OCI-M1 (cell line): ENCODE data around the gene HDAC4.

Source experiments
- DNase-seq: peaks from one replicate; lab custom pipeline; 2025; lab: John Stamatoyannopoulos, UW

Gene HDAC4

DNA sequence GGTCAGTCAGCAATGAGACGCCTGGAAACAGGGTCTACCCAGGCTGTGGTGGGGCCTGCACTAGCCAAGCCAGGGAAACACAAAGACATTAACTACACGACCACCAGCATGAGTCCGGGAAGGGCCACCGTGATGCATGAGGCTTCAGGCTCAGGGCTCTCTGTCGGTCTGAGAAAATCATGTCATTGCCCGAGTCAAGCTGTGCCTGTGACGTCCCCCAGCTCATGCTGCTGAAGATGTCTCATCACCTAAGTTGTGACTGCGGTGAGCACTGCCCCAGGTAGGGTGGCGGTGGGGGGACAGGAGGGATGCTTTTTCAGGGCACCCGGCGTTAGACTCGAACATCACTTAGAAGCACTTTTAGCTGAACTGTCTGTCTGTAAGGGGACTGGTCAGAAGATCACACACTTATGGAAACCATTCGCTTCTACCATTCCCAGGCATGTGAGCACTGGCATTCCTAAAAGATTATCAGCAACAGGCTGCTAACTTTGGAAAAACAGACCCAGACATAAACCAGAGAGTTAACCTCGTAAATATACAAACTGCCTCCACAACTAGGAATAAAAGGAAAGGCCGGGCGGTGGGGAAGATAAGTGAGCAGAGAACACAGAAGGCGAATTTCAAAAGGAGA, 234.5 kb downstream of the HDAC4 start:
- DNase-seq = no peak

DNA sequence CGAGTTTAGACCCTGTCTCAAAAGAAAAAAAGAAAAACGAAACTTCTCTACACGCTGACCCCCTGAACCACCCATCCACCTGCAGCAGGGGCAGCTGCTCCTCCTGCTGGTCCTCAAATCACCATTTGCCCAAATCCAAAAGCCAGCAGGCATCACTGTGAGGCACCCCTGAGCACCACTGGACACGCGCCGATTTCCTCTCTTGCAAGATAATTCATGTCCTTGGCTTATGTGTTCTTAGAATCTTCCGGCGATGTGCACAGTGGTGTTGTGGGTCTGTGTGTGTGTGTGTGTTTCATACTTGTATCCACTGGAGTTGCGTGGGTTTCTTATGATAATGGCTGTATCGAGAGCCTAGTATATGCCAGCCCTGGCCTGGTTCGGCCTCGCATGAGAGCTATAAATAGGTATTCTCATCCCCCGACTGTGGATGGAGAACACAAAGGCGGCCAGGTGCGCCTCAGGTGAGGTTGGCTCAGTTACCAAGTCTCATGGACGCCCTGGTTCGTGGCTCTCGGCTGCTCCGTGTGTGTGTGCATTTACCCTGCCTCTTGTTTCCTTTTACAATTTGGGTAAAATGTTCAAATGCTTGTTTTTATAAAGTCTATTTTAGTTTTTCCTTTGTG, 235.5 kb downstream of the HDAC4 start:
- no peak for DNase-seq

DNA sequence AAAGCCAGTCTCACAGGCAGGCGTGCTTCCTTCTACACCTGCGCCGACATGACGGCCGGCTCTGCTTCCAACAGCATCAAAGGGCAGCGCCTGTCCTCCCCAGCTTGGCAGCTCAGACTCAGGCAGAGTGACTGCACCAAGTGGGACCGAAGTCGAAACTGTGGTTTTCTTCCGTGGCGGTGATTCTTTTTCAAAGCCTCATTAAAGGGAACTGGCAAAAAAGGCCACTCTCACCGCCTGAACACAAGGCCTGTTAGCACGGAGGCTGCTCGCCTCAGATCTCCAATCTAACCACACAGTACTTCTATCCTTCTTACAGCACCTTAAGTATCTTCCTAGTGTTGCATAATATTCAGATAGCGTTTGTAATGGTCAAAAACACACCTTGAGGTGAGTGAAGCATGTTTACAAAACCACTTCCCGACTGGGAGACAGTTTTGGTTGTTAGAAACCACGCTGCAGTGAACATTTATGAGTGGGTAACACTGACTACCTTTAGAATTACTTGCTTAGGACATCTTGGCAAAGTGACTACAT, 236.4 kb downstream of the HDAC4 start:
- no peak for DNase-seq

DNA sequence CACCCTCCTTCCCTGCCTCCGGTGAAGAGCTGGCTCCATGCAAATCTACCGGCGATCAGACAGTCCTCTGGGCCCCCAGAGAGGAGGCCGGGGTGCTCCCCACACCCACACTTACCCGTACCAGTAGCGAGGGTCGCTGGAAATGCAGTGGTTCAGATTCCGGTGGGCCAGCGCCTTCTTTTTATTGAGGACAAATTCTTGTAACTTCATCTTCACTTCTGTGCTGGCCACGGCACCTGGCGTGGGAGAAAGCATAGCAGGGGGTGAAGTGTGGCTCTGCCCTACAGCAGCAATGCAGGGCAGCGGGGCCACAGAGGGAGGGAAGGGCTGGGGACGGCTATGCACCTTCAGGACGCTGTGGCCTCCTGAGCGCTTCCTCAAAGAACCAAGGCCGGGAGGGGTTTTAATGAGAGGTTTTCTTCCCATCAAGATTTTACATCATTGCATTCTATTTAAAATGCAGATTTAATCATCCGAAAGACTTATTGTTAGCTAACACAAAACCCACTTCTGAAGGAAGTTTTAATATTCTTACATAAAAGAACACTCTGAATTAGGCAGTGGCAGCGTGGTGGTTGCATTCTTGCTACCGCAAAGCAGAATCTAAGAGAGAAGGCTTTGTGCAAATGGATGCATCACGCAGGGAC, 237.0 kb downstream of the HDAC4 start:
- no peak for DNase-seq

DNA sequence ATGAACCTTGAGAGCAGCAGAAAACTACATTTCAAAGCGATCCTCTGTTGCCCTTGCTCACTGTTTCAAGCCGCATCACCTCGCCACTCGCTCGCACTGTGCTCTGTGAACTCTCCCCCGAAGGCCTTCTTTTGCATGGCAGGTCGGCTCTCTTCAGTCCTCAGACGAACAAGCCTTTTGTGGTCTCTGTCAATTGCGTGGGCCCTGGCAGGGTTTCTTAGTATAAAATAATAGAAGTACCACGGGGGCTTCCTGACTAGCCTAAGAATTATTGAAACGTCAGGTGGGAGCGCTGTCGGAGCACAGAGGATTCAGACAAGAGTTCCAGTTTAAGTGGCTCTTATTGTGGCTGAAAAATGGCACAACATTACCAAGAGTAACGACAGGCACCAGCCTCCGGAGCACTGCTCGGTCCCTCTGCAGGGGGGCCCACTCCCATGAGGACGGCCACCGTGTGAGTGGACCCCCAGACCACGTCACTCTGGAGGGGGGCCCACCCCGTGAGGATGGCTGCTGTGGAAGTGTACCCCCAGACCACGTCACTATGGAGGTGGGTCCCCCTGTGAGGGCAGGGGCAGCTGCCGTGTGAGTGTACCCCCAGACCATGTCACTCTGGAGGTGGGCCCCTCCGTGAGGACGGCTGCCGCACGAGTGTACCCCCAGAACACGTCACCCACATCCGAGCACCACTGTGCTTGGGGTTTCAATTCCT, 237.7 kb downstream of the HDAC4 start:
- DNase-seq = no peak

DNA sequence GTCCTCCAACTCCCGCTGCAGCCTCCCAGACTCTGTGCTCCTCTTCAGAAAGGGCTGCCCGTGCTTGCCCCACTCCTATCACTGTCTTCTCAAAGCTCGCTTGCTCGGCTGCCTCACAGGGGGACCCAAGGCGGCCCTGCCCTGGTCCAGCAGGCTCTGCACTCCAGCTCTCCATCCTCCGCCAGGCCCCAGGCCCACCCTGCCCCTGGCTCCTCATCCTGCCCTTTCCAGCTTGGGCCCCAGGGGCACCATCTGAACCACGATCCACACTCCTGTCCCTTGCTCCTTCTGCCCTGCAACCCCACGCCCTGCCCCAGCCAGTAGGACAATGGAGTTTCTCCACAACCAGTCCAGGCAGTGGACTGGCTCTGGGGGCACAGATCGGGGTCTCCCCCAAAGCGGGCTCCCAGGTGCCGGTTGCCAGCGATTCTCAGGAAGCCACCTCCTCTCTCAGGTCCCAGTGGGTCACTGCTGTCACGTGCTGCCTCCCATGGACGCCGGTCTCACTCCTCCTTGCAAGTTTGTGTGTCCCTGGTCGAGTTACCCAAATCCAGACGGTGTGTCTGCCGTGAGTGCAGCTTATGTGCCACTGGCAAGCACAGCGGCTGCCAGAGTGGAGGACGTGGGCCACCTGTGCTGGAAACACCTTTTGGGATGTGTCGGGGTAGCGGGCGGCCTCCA, 238.5 kb downstream of the HDAC4 start:
- DNase-seq = no peak

DNA sequence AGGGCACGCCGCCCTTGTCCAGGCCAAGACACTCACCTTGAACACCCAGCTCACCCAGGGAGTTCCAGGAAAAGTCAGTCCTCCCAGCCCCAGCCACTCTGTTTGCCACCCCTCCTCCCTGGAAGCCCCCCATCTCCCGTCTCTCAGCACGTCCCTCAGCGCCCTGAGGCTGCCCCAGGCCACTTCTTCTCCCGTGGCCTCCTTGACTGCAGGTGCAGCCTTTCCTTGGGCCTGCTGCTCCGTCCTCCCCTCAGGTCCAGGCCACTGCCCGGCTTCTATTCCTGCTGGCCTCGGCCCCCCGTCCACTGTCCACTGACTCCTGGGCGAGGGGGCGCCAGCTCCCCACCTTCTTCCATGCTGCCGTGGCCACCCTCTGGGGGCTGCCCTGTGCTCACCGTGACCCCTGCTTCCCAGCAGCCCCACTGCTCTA, 239.1 kb downstream of the HDAC4 start:
- DNase-seq = no peak

DNA sequence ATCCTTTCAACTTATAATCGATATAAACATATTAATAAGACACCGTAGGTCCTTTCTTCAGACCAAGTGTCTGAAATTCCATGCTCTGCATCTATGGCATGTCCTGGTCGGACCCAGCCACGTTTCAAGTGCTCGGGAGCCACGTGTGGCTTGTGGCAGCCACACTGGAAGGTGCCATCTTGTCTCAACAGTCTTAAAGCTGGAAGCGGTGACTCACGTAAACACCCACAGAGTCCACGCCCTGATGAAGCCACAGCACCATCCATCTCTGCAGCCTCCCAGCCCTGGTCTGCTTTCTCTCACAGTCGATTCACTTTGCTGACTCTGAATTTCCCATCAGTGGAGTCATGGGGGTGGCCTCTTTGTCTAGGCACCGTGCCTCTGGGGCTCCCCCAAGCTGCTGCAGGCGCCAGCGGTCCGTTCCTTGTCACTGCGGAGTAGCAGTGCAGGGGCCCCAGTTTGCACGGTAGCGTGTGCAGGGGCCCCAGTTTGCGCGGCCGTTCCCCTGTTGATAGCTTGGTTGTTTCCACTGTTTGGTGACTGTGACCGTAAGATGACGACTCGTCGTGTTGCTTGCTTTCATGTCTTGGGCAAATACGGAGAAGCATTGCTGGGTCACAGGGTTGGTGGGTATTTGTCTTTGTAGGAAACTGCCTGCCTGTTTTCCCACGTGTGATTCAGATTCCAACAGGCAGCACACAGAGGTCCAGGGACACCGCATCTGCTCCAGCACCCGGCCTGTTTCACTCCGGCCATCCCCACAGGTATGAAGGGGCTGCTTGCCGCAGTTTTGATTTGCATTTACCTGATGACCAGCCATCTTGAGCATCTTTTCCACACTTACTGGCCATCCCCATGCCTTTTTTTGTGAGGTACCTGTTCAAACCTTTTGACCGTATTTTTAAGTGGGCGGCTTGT, 240.3 kb downstream of the HDAC4 start:
- no peak for DNase-seq

DNA sequence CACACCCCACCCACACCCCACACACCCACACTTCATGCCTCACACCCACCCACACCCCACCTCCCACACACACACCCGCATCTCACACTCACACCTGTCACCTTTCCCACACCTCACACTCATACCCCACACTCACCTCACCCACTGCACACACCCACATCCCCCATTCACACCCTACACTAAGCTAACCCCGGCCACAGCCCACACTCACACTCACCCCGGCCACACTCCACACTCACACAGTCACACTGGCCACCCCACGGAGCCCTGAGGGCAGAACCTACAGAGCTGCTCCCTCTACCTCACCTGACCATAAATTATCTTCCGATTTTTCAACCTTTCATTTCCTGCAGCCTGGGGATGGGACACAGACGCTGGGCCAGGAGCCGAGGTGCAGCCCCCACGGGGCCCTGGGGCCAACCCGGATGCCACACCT, 241.3 kb downstream of the HDAC4 start:
- no peak for DNase-seq

DNA sequence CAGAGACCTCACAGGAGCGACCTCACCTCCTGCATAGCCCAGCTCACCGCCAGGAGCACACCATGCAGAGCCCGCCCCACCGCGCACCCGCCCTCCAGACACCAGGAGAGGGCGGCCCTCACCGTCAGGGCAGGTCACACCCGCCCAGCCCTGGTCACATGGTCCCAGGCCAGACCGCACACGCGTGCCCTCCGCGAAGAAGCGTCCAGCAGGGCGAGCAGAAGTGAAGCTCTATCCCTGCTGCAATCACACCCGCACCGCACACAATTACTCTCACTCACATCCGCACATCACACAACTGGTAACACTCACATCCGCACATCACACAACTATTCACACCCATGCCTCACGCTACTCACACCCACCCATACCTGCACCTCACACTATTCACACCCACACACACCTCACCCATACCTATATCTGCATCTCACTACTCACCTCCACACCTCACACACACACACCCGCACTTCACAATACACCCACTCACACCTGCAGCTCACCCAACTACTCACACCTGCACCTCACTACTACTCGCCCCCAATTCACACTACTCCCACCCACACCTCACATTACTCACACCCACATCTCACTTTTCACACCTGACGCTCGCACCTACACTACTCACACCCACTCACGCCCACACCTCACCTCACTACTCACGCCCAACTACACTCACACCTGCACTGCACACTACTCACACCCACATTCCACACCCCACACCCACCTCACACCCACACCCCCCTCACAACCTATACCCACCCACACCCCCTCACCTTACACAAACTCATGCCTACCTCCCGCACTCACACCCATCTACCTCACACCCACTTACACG, 242.0 kb downstream of the HDAC4 start:
- no peak for DNase-seq

DNA sequence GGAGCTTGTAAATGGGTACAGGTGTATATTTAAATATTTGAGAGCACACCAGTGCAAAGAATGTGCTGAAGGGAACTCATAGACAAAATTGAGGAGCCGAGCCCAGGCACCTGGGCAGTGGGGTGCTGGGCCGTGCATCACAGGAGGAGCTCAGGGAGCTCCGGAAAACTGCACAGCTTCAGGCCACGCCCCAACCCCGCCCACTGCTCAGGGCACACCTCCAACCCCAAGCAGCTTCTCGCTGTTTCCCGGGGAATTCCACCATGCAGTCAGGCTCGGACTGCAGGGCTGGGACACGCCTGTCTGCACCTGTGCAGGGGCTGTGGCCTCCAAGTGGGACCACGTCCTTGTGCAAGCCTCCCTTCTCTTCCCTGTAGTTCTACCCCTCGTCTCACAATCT, 243.0 kb downstream of the HDAC4 start:
- no peak for DNase-seq

DNA sequence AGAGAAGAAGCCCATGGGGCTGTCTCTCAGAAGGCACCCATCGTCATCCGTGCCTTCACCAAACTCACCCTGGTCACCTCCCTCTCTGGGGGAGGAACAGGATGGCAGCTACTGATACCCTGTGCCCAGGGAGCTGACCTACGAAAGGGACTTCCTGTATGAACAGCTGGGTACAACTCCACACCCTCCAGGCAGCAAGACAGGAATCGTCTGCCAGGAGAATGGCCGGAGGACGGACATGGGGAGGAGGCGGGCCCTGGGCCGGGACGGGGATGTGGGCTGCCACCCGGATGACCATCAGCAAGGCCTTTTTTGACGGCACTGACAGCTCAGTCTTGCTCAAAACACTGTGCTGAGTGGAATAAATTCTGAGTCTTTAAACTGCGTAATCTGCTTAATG, 243.6 kb downstream of the HDAC4 start:
- no peak for DNase-seq

DNA sequence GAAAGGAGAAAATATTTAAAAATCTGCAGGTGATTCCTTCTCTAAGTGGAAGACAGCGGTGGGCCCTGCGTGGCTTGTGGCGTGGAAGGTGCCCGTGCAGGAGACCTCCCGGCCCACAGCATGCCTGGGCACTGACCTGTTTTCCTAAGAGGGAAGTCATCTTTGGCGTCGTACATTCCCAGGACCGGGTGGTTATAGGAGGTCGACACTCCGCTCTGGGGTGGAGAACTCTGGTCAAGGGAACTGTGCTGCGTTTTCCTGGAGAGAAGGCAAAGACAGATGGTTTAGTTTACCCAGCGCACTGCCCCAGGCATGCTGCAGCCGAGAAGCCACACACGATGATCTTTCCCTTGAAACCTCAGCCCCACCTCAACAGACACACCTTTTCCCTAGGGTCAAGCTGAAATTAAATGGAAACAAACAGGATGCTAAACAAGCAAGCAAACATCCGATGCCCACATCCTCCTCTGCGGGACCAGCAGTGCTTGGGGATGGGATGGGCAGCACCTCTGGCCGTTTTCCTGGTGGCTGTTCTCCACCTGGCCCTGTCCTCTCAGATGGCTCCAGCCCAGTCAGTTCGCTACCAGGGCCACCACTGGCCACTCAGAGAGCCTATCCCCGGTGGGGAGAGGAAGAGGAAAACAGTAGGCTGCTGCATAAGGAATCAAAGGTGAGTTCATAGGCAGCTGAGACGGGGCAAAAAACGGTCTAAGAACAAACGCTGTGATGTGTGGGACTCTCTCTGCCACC, 244.1 kb downstream of the HDAC4 start:
- no peak for DNase-seq

DNA sequence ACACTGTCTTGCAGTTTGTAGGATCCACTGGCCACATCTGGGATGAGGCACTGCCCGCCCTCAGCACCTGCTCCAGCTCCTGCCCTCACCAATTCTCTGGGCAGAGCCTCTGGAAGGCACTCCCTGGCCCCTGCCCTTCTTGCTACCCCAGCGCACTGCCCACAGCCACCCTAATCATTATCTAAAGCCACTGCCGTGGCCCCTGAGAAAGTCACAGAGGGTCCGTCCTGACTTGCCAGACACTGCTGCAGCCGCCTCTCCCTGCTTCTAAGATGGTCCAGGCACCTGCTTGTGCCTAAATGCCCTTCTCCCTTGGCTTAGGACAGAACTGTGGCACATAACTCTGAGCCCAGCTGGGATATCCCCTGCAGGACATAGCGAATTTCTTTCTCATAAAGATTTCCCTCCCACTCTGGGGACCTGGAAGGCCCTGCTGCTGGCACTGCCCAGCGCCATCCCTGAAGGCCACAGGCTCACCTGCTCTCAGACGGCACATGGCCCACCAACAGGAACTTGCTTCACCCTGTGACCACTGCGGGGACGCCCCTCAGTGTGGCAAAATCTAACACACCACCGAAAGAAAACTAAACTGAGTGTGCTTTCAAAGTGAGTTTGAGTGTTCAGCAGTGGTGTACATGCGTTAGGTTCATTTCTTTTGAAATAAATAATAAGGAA, 244.9 kb downstream of the HDAC4 start:
- no peak for DNase-seq

DNA sequence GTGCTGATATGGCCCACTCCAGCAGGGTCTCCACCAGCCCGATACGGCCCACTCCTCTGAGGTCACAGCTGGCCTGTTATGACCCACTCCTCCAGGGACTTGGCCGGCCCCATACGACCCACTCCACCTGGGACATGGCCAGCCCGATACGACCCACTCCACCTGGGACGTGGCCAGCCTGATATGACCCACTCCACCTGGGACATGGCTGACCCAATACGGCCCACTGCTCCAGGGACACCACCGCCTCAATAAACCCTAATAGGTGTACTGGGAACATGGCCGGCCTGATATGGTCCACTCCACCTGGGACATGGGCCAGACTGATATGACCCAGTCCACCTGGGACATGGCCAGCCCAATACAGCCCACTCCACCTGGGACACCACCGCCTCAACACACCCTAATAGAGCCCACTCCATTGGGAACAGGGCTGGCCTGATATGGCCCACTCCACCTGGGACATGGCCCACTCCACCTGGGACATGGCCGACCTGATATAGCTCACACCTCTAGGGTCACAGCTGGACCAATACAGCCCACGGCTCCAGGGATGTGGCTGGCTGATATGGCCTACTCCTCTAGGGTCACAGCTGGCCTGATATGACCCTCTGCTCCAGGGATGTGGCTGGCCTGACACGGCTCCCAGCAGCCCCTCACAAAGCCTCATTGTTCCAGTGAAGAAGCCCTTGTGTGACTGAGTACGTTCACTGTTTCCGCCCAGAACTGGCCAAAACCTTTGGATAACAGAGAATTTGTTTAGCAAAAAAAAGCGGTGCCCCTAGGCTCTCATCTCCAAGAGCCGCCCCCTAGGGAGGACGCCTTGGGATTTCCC, 245.6 kb downstream of the HDAC4 start:
- no peak for DNase-seq

DNA sequence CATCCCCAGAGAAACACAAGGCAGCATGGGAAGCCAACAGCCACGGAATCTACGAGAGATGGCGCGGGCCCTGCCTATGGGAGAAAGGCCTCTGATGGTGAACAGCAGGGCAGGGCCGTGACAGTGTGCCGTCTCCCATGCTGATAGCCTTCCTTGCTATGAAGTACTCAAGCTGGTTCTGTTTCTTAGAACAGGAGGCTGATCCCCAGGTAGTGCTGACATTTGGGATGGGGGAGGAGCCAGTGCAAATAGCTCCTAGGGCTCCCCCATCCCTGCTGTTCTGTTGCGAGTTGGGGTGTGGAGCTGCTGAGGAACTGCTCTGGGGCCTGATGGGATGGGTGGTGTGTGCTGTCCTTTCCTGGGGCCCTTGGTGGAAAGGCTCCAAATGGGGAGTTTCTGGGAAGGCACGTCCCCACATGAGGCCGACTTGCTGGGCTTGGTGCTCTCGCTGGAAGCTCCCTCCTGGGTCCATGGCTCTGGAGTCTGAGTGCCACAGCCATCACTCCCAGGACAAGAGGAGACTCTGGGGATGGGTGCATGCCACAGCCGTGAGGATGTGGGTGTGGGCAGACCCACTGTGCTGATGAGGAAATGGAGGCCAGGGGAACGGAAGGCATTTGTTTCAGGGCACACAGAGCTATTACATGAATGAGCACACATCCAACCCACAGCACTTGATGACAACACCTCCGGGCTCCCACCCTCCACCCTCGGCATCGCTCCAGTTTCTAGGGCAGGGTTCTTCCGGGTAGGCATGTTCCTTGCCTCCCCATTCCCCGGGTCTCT, 246.8 kb downstream of the HDAC4 start:
- DNase-seq = no peak

DNA sequence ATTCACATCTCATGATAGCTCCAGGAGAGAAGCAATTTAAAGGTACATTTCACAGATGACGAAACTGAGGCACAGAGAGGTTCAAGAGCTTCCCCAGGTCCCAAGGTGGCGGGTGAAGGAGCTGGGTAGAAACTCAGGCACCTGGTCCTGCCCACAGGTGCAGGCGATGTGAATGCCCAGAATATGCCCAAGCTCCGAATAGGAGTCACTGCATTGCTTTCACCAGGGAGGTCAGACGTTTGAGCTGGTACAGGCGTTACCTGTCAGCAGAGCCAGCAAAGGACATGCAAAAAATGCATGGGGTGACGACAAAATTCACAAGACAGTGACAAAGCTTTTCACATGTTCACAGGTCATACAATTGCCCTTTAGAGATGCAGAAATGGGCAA, 247.9 kb downstream of the HDAC4 start:
- no peak for DNase-seq
